ENCODE measurements around the gene SFXN1.

DNA sequence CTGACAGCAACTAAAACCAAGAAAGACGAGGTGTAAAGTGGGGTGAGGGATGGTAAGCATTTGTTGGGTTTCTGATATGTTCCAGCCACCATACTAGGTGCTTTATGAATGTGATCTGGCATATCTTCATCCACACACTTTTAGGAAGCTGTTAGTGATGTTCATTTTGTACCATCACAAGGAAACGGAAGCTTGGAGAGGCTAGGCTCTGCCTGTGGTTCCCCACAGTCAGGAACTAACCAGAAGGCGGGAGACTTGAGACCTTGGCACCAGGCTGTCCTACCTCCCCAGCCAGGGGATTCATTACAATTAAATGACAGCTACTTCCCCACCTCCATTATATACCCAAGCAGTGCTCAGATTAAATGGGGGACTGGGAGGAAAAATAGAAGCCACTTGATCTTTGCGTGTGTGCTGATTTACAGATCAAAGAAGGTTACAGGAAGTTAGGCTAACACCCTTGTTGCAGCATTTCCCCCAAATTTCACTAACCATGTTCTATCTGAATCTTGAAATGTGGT is 43.0 kb downstream of the SFXN1 start:
- TF ChIP-seq POLR2A (IDR thresholded peaks at IDR 0.05): no peak
- TF ChIP-seq, protein P1, sequence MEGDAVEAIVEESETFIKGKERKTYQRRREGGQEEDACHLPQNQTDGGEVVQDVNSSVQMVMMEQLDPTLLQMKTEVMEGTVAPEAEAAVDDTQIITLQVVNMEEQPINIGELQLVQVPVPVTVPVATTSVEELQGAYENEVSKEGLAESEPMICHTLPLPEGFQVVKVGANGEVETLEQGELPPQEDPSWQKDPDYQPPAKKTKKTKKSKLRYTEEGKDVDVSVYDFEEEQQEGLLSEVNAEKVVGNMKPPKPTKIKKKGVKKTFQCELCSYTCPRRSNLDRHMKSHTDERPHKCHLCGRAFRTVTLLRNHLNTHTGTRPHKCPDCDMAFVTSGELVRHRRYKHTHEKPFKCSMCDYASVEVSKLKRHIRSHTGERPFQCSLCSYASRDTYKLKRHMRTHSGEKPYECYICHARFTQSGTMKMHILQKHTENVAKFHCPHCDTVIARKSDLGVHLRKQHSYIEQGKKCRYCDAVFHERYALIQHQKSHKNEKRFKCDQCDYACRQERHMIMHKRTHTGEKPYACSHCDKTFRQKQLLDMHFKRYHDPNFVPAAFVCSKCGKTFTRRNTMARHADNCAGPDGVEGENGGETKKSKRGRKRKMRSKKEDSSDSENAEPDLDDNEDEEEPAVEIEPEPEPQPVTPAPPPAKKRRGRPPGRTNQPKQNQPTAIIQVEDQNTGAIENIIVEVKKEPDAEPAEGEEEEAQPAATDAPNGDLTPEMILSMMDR (IDR thresholded peaks at IDR 0.05): no peak

Data from adrenal gland (tissue), 5 donors.